Progenitor cell of endocrine pancreas (in vitro differentiated cells): Measurements from ENCODE around the gene LIPI. TPM values are rescaled to one million over a fixed set of nuclear protein-coding genes. Genes with fewer than 3 reads are reported as not detected.
"Not testable (repeated sequence)": the region's sequence is repeated elsewhere in the genome, so short reads cannot be mapped to it uniquely, and the experiment has no call there.

Experiments used
- DNase-seq: peaks from one replicate; pipeline ENCODE4 v3.0.0; 2021; ENCODE audit warnings: low spot score; ENCODE audit not compliant: unreplicated experiment
- H3K27ac Mint-ChIP-seq: 2 replicates; pipeline ENCODE4 v1.8.0; 2021; ENCODE audit warnings: mild to moderate bottlenecking, moderate library complexity, mixed read lengths
- H3K27me3 Mint-ChIP-seq: 2 replicates; pipeline ENCODE4 v1.8.0; 2021; ENCODE audit warnings: mixed read lengths
- H3K36me3 Mint-ChIP-seq: 2 replicates; pipeline ENCODE4 v1.8.0; 2022; ENCODE audit warnings: mixed read lengths; ENCODE audit not compliant: insufficient read depth
- H3K4me1 Mint-ChIP-seq: 2 replicates; pipeline ENCODE4 v1.8.0; 2021; ENCODE audit warnings: low read depth, mixed read lengths
- H3K4me3 Mint-ChIP-seq: 2 replicates; pipeline ENCODE4 v1.8.0; 2021; ENCODE audit warnings: low read depth, mild to moderate bottlenecking, moderate library complexity, mixed read lengths
- H3K9me3 Mint-ChIP-seq: 2 replicates; pipeline ENCODE4 v1.8.0; 2021; ENCODE audit warnings: low read depth, mixed read lengths
- total RNA-seq: library from RNA; stranded (reverse); gene quantifications from 2 replicates; pipeline ENCODE4 v1.2.1, GENCODE V29; 2021
- TF ChIP-seq, protein P1 (sequence below): fragments of 200-600 bp; sonication (generic); IDR thresholded peaks from one replicate; pipeline ENCODE4 v1.5.0; 2021; ENCODE audit warnings: antibody characterized with exemption, mild to moderate bottlenecking; ENCODE audit not compliant: unreplicated experiment

LIPI gene
- total RNA-seq, 1 donor from 2014 or later: not detected

DNA sequence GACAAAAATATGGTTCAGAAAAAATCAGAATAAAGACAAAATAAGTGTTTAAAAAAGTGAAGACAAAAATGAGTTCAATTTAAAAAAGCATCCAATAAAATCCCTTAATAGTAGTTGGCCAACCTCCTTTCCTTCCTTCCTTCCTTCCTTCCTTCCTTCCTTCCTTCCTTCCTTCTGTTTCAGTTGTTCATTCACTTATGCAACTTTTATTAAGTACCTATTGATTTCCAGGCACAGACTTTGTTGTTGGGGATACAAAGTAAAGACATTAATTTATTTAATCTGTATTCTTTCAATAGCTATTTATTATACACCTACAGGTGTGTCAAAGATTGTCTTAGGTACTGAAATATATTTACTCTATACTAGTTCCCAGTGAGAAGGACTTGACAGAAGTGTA lies 2.4 kb upstream of the LIPI start:
- no peaks in the 10 kb centered on the region for H3K9me3 Mint-ChIP-seq
- peaks cover 13% of the 10 kb centered on the region for H3K27me3 Mint-ChIP-seq
- H3K27ac Mint-ChIP-seq: no peak overlapping the region
- no peak for DNase-seq
- TF ChIP-seq, protein P1, sequence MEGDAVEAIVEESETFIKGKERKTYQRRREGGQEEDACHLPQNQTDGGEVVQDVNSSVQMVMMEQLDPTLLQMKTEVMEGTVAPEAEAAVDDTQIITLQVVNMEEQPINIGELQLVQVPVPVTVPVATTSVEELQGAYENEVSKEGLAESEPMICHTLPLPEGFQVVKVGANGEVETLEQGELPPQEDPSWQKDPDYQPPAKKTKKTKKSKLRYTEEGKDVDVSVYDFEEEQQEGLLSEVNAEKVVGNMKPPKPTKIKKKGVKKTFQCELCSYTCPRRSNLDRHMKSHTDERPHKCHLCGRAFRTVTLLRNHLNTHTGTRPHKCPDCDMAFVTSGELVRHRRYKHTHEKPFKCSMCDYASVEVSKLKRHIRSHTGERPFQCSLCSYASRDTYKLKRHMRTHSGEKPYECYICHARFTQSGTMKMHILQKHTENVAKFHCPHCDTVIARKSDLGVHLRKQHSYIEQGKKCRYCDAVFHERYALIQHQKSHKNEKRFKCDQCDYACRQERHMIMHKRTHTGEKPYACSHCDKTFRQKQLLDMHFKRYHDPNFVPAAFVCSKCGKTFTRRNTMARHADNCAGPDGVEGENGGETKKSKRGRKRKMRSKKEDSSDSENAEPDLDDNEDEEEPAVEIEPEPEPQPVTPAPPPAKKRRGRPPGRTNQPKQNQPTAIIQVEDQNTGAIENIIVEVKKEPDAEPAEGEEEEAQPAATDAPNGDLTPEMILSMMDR: no peak
- no peaks in the 10 kb centered on the region for H3K36me3 Mint-ChIP-seq
- H3K4me1 Mint-ChIP-seq: peaks cover 3% of the 10 kb centered on the region
- no peak overlapping the region for H3K4me3 Mint-ChIP-seq

DNA sequence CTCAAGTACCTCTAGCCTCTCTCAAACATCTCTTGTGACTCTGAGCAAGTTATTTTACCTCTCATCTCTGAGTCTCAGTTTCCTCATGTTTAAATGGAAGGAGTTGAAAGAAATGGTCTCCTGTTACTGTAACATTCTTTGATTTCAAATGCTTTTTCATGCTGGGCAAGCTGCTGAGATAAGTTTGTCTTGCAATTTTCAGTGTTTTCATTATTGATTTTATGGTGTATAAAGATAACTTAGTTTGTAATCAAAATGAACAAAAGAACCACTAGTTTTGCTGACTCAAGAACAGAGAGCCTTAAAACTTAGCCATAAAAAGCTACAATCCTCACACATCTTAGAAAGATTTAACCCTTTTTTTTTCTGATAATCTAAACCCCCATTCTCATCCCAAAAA lies 4.5 kb downstream of the LIPI start:
- Mint-ChIP-seq H3K27ac (no peak overlapping the region), H3K36me3 (no peaks in the 10 kb centered on the region), H3K27me3 (no peaks in the 10 kb centered on the region), H3K4me3 (no peak overlapping the region), H3K9me3 (peaks cover 3% of the 10 kb centered on the region), H3K4me1 (no peaks in the 10 kb centered on the region)
- DNase-seq: no peak
- TF ChIP-seq, protein P1: no peak

DNA sequence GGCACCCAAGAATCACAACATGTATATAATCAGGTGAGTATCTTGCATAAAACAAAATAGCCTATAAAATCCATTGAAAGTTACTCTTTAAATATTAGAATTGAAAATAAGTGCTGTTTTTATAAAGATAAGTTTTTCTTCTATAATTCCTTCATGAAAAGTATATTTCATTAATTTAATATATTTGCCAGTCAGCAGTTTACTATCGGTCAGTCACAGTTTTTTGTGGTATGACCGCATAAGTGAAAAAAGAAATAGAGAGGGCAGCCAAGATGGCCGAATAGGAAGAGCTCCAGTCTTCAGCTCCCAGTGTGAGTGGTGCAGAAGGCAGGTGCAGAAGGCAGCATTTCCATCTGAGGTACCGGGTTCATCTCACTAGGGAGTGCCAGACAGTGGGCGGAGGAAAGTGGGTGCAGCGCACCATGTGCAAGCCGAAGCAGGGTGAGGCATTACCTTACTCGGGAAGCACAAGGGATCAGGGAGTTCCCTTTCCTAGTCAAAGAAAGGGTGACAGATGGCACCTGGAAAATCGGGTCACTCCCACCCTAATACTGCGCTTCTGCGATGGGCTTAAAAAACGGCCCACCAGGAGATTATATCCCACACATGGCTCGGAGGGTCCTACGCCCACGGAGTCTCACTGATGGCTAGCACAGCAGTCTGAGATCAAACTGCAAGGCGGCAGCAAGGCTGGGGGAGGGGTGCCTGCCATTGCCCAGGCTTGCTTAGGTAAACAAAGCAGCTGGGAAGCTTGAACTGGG lies 44.1 kb downstream of the LIPI start:
- H3K4me1 Mint-ChIP-seq, H3K4me3 Mint-ChIP-seq, DNase-seq, H3K36me3 Mint-ChIP-seq, H3K27ac Mint-ChIP-seq, H3K27me3 Mint-ChIP-seq: not testable (repeated sequence)
- H3K9me3 Mint-ChIP-seq: peaks cover 19% of the 10 kb centered on the region

DNA sequence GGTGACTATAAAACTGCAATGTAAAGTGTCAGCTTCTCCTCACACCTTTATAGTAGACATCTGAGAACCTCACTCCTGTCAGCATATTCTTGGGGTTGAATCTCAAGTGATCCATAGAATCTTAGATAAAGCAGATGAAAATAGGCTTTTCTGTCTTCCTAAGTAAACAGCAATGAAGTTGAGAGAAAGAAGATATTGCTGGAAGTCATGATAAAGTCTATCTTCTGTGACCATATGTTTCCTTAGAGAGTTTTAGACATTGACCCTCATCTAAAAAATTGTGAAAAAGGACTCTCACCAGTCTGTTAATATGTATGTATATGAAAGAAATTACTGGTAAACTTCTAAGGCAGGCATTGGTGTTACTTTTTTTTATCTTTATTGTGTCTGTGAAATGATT lies 66.8 kb downstream of the LIPI start:
- no peaks in the 10 kb centered on the region for H3K36me3 Mint-ChIP-seq
- no peak overlapping the region for H3K4me3 Mint-ChIP-seq
- H3K9me3 Mint-ChIP-seq: peaks cover 37% of the 10 kb centered on the region
- DNase-seq: no peak
- H3K27me3 Mint-ChIP-seq: no peaks in the 10 kb centered on the region
- no peak overlapping the region for H3K27ac Mint-ChIP-seq
- TF ChIP-seq, protein P1: no peak
- no peaks in the 10 kb centered on the region for H3K4me1 Mint-ChIP-seq

DNA sequence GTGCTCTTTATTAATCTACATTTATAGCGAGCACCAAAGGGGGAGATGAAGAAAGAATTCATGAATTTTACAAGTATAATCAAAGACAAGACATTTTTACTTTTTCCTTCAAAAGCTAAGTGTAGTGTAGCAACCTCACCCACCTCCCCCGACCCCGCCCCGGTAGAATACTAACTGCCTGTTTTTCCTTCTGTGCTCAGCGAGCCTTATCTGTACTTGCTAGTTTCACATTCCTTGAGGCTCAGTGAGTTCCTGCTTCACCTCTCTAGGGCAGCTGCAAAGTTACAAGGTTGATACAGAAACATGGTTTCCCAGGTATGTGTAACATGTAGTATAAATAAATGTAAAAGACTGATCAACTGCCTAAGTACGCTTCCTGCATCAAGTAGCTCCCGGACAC lies 86.5 kb downstream of the LIPI start:
- DNase-seq: no peak
- H3K36me3 Mint-ChIP-seq: peaks cover 1% of the 10 kb centered on the region
- H3K4me3 Mint-ChIP-seq: no peak overlapping the region
- peaks cover 37% of the 10 kb centered on the region for H3K9me3 Mint-ChIP-seq
- no peak overlapping the region for H3K27ac Mint-ChIP-seq
- no peaks in the 10 kb centered on the region for H3K27me3 Mint-ChIP-seq
- H3K4me1 Mint-ChIP-seq: no peaks in the 10 kb centered on the region
- TF ChIP-seq, protein P1: no peak

DNA sequence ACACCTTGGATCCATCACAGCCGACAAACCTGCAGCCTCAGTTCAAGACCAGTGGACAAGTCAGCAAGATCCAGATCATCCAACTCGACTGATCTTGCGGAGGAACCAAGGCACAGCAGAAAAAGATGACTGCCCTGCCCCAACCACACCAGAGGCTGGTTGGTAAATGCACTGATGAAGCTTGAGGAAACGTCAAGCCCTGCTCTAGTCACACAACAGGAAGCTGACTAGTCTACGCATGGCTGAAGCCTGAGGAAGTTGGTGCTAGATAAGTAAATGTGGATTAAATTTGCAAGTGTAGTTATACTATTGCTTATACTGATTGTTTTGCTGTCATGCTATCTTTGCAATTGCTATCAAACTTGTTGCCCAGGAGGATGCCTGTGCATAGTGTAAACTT lies 89.0 kb downstream of the LIPI start:
- Mint-ChIP-seq H3K36me3 (peaks cover 1% of the 10 kb centered on the region), H3K9me3 (peaks cover 33% of the 10 kb centered on the region), H3K27me3 (no peaks in the 10 kb centered on the region), H3K4me1 (no peaks in the 10 kb centered on the region), H3K4me3 (no peak overlapping the region), H3K27ac (no peak overlapping the region)
- no peak for DNase-seq
- TF ChIP-seq, protein P1: no peak
